ENCODE data around the gene ATAD3A. TPM values are rescaled to one million over a fixed set of nuclear protein-coding genes. Genes with fewer than 3 reads are reported as not detected.

Gene ATAD3A
- total and polyA plus RNA-seq, 9 of the 15 experiments (the other 6 are each of a cell fraction or from before 2014, with no cell fraction given) = 0.10 to 173 (median 36.7) TPM

DNA sequence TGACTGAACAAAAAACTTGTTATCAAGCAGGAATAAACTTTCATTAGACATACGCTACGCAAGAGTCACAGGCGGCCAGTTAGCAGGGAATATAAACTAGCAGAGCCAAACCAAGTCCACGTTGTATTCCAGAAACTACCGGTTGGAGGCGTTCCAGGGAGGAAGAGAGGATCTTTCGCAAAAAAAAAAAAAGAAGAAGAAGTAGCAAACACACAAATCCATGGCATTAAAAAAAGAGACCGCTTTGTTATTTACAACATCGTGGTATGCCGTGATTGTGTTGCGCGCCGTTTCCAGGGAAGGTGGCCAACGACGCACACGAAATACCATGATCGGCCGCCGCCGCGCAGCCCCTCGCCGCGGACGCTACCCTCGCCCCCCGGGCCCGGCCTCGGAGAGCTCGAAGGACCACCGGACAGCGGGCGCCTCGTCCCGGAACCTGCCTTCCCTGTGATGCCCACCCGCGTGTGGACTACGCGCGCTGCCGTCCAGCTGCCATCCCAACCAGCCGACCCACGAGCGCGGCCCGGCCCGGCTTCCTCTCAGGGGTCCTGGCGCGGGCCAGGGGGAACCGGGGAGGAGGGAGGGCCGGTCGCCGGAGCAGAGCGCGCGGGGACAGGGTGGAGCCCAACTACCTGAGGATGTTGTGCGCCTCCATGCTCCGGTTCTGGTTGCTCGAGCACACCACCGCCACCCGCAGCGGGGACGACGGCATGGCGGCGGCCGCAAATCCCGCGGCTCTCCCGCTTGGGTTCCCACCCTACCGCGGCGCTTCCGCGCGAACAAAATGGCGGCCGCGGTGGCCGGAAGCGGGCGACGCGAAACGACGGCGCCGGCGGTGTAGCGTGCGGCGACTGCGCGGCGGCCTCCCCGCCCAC, 62.1 kb downstream of the ATAD3A start (continued):
- TF ChIP-seq, protein P1, sequence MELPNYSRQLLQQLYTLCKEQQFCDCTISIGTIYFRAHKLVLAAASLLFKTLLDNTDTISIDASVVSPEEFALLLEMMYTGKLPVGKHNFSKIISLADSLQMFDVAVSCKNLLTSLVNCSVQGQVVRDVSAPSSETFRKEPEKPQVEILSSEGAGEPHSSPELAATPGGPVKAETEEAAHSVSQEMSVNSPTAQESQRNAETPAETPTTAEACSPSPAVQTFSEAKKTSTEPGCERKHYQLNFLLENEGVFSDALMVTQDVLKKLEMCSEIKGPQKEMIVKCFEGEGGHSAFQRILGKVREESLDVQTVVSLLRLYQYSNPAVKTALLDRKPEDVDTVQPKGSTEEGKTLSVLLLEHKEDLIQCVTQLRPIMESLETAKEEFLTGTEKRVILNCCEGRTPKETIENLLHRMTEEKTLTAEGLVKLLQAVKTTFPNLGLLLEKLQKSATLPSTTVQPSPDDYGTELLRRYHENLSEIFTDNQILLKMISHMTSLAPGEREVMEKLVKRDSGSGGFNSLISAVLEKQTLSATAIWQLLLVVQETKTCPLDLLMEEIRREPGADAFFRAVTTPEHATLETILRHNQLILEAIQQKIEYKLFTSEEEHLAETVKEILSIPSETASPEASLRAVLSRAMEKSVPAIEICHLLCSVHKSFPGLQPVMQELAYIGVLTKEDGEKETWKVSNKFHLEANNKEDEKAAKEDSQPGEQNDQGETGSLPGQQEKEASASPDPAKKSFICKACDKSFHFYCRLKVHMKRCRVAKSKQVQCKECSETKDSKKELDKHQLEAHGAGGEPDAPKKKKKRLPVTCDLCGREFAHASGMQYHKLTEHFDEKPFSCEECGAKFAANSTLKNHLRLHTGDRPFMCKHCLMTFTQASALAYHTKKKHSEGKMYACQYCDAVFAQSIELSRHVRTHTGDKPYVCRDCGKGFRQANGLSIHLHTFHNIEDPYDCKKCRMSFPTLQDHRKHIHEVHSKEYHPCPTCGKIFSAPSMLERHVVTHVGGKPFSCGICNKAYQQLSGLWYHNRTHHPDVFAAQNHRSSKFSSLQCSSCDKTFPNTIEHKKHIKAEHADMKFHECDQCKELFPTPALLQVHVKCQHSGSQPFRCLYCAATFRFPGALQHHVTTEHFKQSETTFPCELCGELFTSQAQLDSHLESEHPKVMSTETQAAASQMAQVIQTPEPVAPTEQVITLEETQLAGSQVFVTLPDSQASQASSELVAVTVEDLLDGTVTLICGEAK (IDR thresholded peaks at IDR 0.05) = peak; percentile 38; the same call in 1 of the 2 replicates
- TF ChIP-seq, protein P1 (CRISPR knock-in tag; IDR thresholded peaks at IDR 0.05) = no peak
- TF ChIP-seq ZBTB33 (CRISPR knock-in tag; IDR thresholded peaks at IDR 0.05) (0 out of 2 replicates have a peak, but pooled peaks have one; percentile 9), TAF1 (IDR thresholded peaks at IDR 0.05; ENCODE audit: control insufficient read depth, extremely low read depth, insufficient read depth, low read length, severe bottlenecking) (no peak)
- TF ChIP-seq, protein P2, sequence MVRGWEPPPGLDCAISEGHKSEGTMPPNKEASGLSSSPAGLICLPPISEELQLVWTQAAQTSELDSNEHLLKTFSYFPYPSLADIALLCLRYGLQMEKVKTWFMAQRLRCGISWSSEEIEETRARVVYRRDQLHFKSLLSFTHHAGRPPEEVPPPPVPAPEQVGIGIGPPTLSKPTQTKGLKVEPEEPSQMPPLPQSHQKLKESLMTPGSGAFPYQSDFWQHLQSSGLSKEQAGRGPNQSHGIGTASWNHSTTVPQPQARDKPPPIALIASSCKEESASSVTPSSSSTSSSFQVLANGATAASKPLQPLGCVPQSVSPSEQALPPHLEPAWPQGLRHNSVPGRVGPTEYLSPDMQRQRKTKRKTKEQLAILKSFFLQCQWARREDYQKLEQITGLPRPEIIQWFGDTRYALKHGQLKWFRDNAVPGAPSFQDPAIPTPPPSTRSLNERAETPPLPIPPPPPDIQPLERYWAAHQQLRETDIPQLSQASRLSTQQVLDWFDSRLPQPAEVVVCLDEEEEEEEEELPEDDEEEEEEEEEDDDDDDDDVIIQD (CRISPR knock-in tag; IDR thresholded peaks at IDR 0.05) = no peak
- TF ChIP-seq, protein P3, sequence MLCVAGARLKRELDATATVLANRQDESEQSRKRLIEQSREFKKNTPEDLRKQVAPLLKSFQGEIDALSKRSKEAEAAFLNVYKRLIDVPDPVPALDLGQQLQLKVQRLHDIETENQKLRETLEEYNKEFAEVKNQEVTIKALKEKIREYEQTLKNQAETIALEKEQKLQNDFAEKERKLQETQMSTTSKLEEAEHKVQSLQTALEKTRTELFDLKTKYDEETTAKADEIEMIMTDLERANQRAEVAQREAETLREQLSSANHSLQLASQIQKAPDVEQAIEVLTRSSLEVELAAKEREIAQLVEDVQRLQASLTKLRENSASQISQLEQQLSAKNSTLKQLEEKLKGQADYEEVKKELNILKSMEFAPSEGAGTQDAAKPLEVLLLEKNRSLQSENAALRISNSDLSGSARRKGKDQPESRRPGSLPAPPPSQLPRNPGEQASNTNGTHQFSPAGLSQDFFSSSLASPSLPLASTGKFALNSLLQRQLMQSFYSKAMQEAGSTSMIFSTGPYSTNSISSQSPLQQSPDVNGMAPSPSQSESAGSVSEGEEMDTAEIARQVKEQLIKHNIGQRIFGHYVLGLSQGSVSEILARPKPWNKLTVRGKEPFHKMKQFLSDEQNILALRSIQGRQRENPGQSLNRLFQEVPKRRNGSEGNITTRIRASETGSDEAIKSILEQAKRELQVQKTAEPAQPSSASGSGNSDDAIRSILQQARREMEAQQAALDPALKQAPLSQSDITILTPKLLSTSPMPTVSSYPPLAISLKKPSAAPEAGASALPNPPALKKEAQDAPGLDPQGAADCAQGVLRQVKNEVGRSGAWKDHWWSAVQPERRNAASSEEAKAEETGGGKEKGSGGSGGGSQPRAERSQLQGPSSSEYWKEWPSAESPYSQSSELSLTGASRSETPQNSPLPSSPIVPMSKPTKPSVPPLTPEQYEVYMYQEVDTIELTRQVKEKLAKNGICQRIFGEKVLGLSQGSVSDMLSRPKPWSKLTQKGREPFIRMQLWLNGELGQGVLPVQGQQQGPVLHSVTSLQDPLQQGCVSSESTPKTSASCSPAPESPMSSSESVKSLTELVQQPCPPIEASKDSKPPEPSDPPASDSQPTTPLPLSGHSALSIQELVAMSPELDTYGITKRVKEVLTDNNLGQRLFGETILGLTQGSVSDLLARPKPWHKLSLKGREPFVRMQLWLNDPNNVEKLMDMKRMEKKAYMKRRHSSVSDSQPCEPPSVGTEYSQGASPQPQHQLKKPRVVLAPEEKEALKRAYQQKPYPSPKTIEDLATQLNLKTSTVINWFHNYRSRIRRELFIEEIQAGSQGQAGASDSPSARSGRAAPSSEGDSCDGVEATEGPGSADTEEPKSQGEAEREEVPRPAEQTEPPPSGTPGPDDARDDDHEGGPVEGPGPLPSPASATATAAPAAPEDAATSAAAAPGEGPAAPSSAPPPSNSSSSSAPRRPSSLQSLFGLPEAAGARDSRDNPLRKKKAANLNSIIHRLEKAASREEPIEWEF (CRISPR knock-in tag; IDR thresholded peaks at IDR 0.05) = no peak

Data from K562 (cell line).